Spinal cord (tissue), 10 donors: ENCODE data around the gene MAGED4. TPM values are rescaled to one million over a fixed set of nuclear protein-coding genes. Genes with fewer than 3 reads are reported as not detected.
"Not testable (repeated sequence)": the region's sequence is repeated elsewhere in the genome, so short reads cannot be mapped to it uniquely, and the experiment has no call there.

Source experiments
- DNase-seq, 6 donors: peaks; one replicate each; pipeline versions ENCODE4 v3.0.0 to v3.0.0-alpha.2; 2013 to 2015; ENCODE audit warnings: low spot score in 6 of 6, low read depth in 4 of 6
- H3K27ac ChIP-seq: one replicate; pipeline ENCODE4 v1.5.1; 2013; ENCODE audit warnings: low read depth, low read length, control low read depth
- H3K27me3 ChIP-seq: one replicate; pipeline ENCODE4 v1.6.1; 2013; ENCODE audit warnings: low read length; ENCODE audit not compliant: control insufficient read depth, insufficient read depth
- H3K36me3 ChIP-seq: one replicate; pipeline ENCODE4 v1.6.1; 2013; ENCODE audit warnings: low read length; ENCODE audit not compliant: control insufficient read depth, insufficient read depth
- H3K4me1 ChIP-seq: one replicate; pipeline ENCODE4 v1.6.1; 2013; ENCODE audit warnings: low read length; ENCODE audit not compliant: control insufficient read depth, insufficient read depth
- H3K4me3 ChIP-seq: one replicate; pipeline ENCODE4 v1.5.1; 2013; ENCODE audit warnings: low read depth, low read length, control low read depth
- H3K9me3 ChIP-seq: one replicate; pipeline ENCODE4 v1.6.1; 2013; ENCODE audit warnings: low read length; ENCODE audit not compliant: control insufficient read depth, insufficient read depth
- WGBS: methylation state at CpG from one replicate; pipeline ENCODE4 v1.1.5; 2013; ENCODE audit warnings: missing lambda C conversion rate; ENCODE audit not compliant: insufficient coverage; 5-methylcytosine and 5-hydroxymethylcytosine counted together
- polyA plus RNA-seq, 2 donors: library from polyadenylated mRNA; unstranded; fragments of 120-200 nt; gene quantifications; one replicate each; pipeline ENCODE4 v1.2.1, GENCODE V29; 2013; ENCODE audit not compliant: insufficient read length in 2 of 2
- small RNA-seq: library from RNA; depleted of rRNA; stranded (forward); fragments of <200 nt; gene quantifications from one replicate; pipeline ENCODE3, GENCODE V24; 2014; ENCODE audit warnings: low replicate concordance
- total RNA-seq, 2 donors: library from RNA; depleted of rRNA in 1 of 2; stranded (reverse); fragments of 120-200 nt in 1 of 2; fragments of >200 nt in 1 of 2; gene quantifications; one replicate each; pipeline versions ENCODE4 v1.2.3 to v1.2.4, GENCODE V29; 2013 to 2014
- donor health status: healthy.

Gene MAGED4
- total and polyA plus RNA-seq, 4 donors = 39.7 to 268 (median 143) TPM

- H3K36me3 ChIP-seq, H3K27ac ChIP-seq, H3K27me3 ChIP-seq, H3K4me3 ChIP-seq, H3K4me1 ChIP-seq, DNase-seq, H3K9me3 ChIP-seq: not testable (repeated sequence)
- WGBS = no CpG with 5 or more reads among the region's 6 CpGs
Observed at GRCh38 chrX:52211405-52211804, 26.7 kb downstream of the MAGED4 start.

GRCh38 chrX:52213276-52213675 lies 28.6 kb downstream of the MAGED4 start:
- Histone ChIP-seq H3K36me3 (no peaks in the 10 kb centered on the region), H3K27me3 (peaks cover 2% of the 10 kb centered on the region), H3K4me1 (no peaks in the 10 kb centered on the region), H3K9me3 (no peaks in the 10 kb centered on the region), H3K4me3 (no peak overlapping the region), H3K27ac (no peak overlapping the region)
- 77% methylated on average over 2 of the region's 3 CpGs for WGBS
- DNase-seq = no peak

GRCh38 chrX:52216541-52216940 lies 31.9 kb downstream of the MAGED4 start:
- 75% methylated on average over 2 of the region's 3 CpGs for WGBS
- Histone ChIP-seq H3K4me1 (no peaks in the 10 kb centered on the region), H3K27me3 (peaks cover 2% of the 10 kb centered on the region), H3K9me3 (no peaks in the 10 kb centered on the region), H3K36me3 (no peaks in the 10 kb centered on the region), H3K4me3 (no peak overlapping the region), H3K27ac (no peak overlapping the region)
- peak in 2 of 6 donors; percentile 1 to 13 for DNase-seq

GRCh38 chrX:52217494-52218160 lies 32.9 kb downstream of the MAGED4 start:
- peak in 2 of 6 donors; percentile 2 to 25 for DNase-seq
- Histone ChIP-seq H3K27me3 (peaks cover 2% of the 10 kb centered on the region), H3K36me3 (no peaks in the 10 kb centered on the region), H3K27ac (no peak overlapping the region), H3K9me3 (no peaks in the 10 kb centered on the region), H3K4me3 (no peak overlapping the region), H3K4me1 (no peaks in the 10 kb centered on the region)
- no CpG with 5 or more reads among the region's 2 CpGs for WGBS

GRCh38 chrX:52220936-52221335 lies 36.2 kb downstream of the MAGED4 start:
- Histone ChIP-seq H3K9me3 (no peaks in the 10 kb centered on the region), H3K27me3 (no peaks in the 10 kb centered on the region), H3K36me3 (no peaks in the 10 kb centered on the region), H3K4me1 (no peaks in the 10 kb centered on the region), H3K27ac (no peak overlapping the region), H3K4me3 (no peak overlapping the region)
- DNase-seq = no peak

Small RNA genes within 50 kb of the gene (small RNA-seq; reads per million reads assigned to genes)
- not detected for gene SNORA11D

Other genes with a start within 250 kb of the MAGED4 start
- gene MAGED4B, start 115.7 kb upstream of the MAGED4 start, total RNA-seq = 100 to 1,000 TPM in 1 of 2 donors, 10 to 100 TPM in 1; 66.7 to 104 TPM
- 100 to 1,000 TPM; 291 to 294 TPM for gene MAGED4B, start 115.7 kb upstream of the MAGED4 start, polyA plus RNA-seq
- under 1 TPM in 1 of 2 donors, not detected in 1; 0.50 TPM for gene XAGE2, start 184.1 kb downstream of the MAGED4 start, total RNA-seq
- gene XAGE2, start 184.1 kb downstream of the MAGED4 start, polyA plus RNA-seq = not detected